ENCODE measurements around the gene ARHGEF16. TPM values are rescaled to one million over a fixed set of nuclear protein-coding genes. Genes with fewer than 3 reads are reported as not detected.
A peak's percentile ranks its signal among the peaks of the same experiment; 100 is the strongest.

The ARHGEF16 gene
- total and polyA plus RNA-seq, 10 donors, result 0.23 to 1.6 (median 0.84) TPM

DNA sequence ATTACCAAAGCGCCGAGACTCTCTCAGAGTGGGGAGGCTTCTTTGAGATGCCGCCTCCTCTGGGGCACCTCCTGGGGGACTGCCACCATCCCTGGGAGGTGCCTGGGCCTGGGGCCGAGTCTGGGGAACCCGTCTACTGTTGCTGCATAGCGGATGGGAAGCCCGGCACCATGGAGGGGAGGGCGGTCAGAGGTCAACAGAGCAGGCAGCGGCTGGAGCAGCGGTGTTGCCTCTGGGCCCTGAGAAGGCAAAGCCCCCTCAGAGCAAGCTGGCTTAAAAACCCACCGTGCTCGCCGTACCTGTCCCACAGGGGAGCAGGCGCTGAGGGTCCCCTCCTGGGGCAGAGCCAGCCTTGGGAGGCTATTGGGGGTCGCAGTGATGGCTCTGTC is 62.0 kb downstream of the ARHGEF16 start:
- H3K36me3 ChIP-seq, result peaks cover 0 to 33% (median 0%) of the 10 kb centered on the region in 6 donors
- TF ChIP-seq POLR2AphosphoS5 (IDR thresholded peaks at IDR 0.05) (no peak), CTCF (IDR thresholded peaks at IDR 0.05 in 8 of 11, conservative IDR thresholded peaks at IDR 0.05 in 3 of 11) (no peak), POLR2A (IDR thresholded peaks at IDR 0.05) (no peak)
- no peaks in the 10 kb centered on the region for H3K27me3 ChIP-seq (replicated peaks in 1 of 7)
- intact Hi-C loops (cut with DNase I; ENCODE audit: low total_unique reads), result no loop called here
- no peak overlapping the region for H3K27ac ChIP-seq
- H3K4me3 ChIP-seq, result no peak overlapping the region
- WGBS, 5 donors, result 47 to 71% (median 63%) methylated on average over 9 to 15 of the region's 15 CpGs
- no peaks in the 10 kb centered on the region for H3K4me1 ChIP-seq
- no peak for DNase-seq
- peaks cover 0 to 5% (median 0%) of the 10 kb centered on the region in 8 donors for H3K9me3 ChIP-seq

GRCh38 chr1:3516911-3517675 is 62.6 kb downstream of the ARHGEF16 start:
- H3K27me3 ChIP-seq (replicated peaks in 1 of 7), result no peaks in the 10 kb centered on the region
- peaks cover 0 to 33% (median 0%) of the 10 kb centered on the region in 6 donors for H3K36me3 ChIP-seq
- TF ChIP-seq POLR2A (IDR thresholded peaks at IDR 0.05) (no peak), CTCF (IDR thresholded peaks at IDR 0.05 in 8 of 11, conservative IDR thresholded peaks at IDR 0.05 in 3 of 11) (no peak), POLR2AphosphoS5 (IDR thresholded peaks at IDR 0.05) (no peak)
- H3K9me3 ChIP-seq, result peaks cover 0 to 5% (median 0%) of the 10 kb centered on the region in 8 donors
- intact Hi-C loops (cut with DNase I; ENCODE audit: low total_unique reads), result no loop called here
- 60 to 90% (median 85%) methylated on average over 2 to 27 of the region's 27 CpGs for WGBS, 5 donors
- no peak for DNase-seq
- H3K27ac ChIP-seq, result no peak overlapping the region
- no peaks in the 10 kb centered on the region for H3K4me1 ChIP-seq
- no peak overlapping the region for H3K4me3 ChIP-seq

GRCh38 chr1:3518256-3518655 is 63.8 kb downstream of the ARHGEF16 start:
- WGBS, 5 donors, result 70 to 96% (median 92%) methylated on average over 2 to 12 of the region's 12 CpGs; no CpG with 5 or more reads in 1 of the 5 donors
- Histone ChIP-seq H3K4me3 (no peak overlapping the region), H3K36me3 (peaks cover 0 to 38% (median 0%) of the 10 kb centered on the region in 6 donors), H3K4me1 (no peaks in the 10 kb centered on the region), H3K27ac (no peak overlapping the region), H3K9me3 (peaks cover 0 to 5% (median 0%) of the 10 kb centered on the region in 8 donors), H3K27me3 (replicated peaks in 1 of 7) (no peaks in the 10 kb centered on the region)
- no peak for TF ChIP-seq POLR2A (IDR thresholded peaks at IDR 0.05)
- TF ChIP-seq CTCF (IDR thresholded peaks at IDR 0.05 in 8 of 11, conservative IDR thresholded peaks at IDR 0.05 in 3 of 11), result peak; percentile 29 to 79 (median 58)
- DNase-seq, result no peak
- intact Hi-C loops (cut with DNase I; ENCODE audit: low total_unique reads), result no loop called here

GRCh38 chr1:3518756-3519155 is 64.3 kb downstream of the ARHGEF16 start:
- WGBS, 5 donors, result 90 to 98% (median 93%) methylated on average over 5 to 8 of the region's 8 CpGs
- TF ChIP-seq CTCF (IDR thresholded peaks at IDR 0.05 in 8 of 11, conservative IDR thresholded peaks at IDR 0.05 in 3 of 11) (no peak), POLR2A (IDR thresholded peaks at IDR 0.05) (no peak), POLR2AphosphoS5 (IDR thresholded peaks at IDR 0.05) (no peak)
- intact Hi-C loops (cut with DNase I; ENCODE audit: low total_unique reads), result no loop called here
- DNase-seq, result no peak
- peaks cover 0 to 5% (median 0%) of the 10 kb centered on the region in 8 donors for H3K9me3 ChIP-seq
- H3K4me3 ChIP-seq, result no peak overlapping the region
- peaks cover 0 to 43% (median 0%) of the 10 kb centered on the region in 6 donors for H3K36me3 ChIP-seq
- H3K27me3 ChIP-seq (replicated peaks in 1 of 7), result no peaks in the 10 kb centered on the region
- H3K4me1 ChIP-seq, result no peaks in the 10 kb centered on the region
- no peak overlapping the region for H3K27ac ChIP-seq

Data from spleen (tissue), 11 donors.